HG03066 (cell line): ENCODE results near the gene GUCD1.
A peak's percentile ranks its signal among the peaks of the same experiment; 100 is the strongest.
"Not testable (repeated sequence)": the region's sequence is repeated elsewhere in the genome, so short reads cannot be mapped to it uniquely, and the experiment has no call there.

Source experiments
- ATAC-seq: cut with Tn5 transposase; IDR thresholded peaks from one replicate; pipeline ENCODE4 v1.9.1; 2021; ENCODE audit warnings: low read depth; ENCODE audit not compliant: unreplicated experiment

The GUCD1 gene

GRCh38 chr22:24567668-24568067 lies 12.7 kb upstream of the GUCD1 start:
- ATAC-seq, result no peak

GRCh38 chr22:24566899-24567511 lies 12.1 kb upstream of the GUCD1 start:
- no peak for ATAC-seq

- no peak for ATAC-seq
These were observed 10.1 kb upstream of the GUCD1 start for GRCh38 chr22:24565077-24565476.

- no peak for ATAC-seq
These were observed 9.6 kb upstream of the GUCD1 start for GRCh38 chr22:24564376-24565058.

GRCh38 chr22:24563246-24563645 lies 8.3 kb upstream of the GUCD1 start:
- ATAC-seq, result no peak

GRCh38 chr22:24559471-24559870 lies 4.5 kb upstream of the GUCD1 start:
- ATAC-seq, result no peak

- ATAC-seq, result peak; percentile 69
These were observed 464 bp upstream of the GUCD1 start, which contains the start of gene SNRPD3 for GRCh38 chr22:24555165-24556039. TSS of gene SNRPD3 (plus strand) at chr22:24555999. CDS start at chr22:24557675, 1,676 bp downstream.

GRCh38 chr22:24553597-24554312 lies 1.2 kb downstream of the GUCD1 start:
- no peak for ATAC-seq

- not testable (repeated sequence) for ATAC-seq
These were observed 2.2 kb downstream of the GUCD1 start for GRCh38 chr22:24552503-24553286.

- ATAC-seq, result no peak
These were observed 4.0 kb downstream of the GUCD1 start for GRCh38 chr22:24550902-24551435.

- ATAC-seq, result no peak
These were observed 4.7 kb downstream of the GUCD1 start for GRCh38 chr22:24550028-24550901.

GRCh38 chr22:24548812-24549211 lies 6.1 kb downstream of the GUCD1 start:
- ATAC-seq, result no peak

GRCh38 chr22:24543679-24544243 lies 11.2 kb downstream of the GUCD1 start:
- no peak for ATAC-seq

GRCh38 chr22:24543185-24543601 lies 11.7 kb downstream of the GUCD1 start:
- no peak for ATAC-seq

GRCh38 chr22:24542641-24543040 lies 12.3 kb downstream of the GUCD1 start:
- ATAC-seq, result no peak

- no peak for ATAC-seq
These were observed 13.0 kb downstream of the GUCD1 start for GRCh38 chr22:24541681-24542515.

GRCh38 chr22:24540470-24540869 lies 14.5 kb downstream of the GUCD1 start:
- no peak for ATAC-seq
